PC-9 (cell line): ENCODE data around the gene MSLN. TPM values are rescaled to one million over a fixed set of nuclear protein-coding genes. Genes with fewer than 3 reads are reported as not detected.

ENCODE experiments used
- BruUV-seq: library from RNA; stranded (reverse); fragments of 400-500 nt; replicated peaks from 2 replicates; lab custom pipeline; 2021; lab: Mats Ljungman, UMichigan
- CTCF ChIA-PET: fragments of 300-600 bp; sonication (Branson Sonifier 250); formaldehyde crosslinking; loops from one replicate; lab custom pipeline; 2022; ENCODE audit warnings: antibody characterized with exemption; lab: Charles Lee
- POLR2A ChIA-PET: fragments of 300-600 bp; sonication (Branson Sonifier 250); formaldehyde crosslinking; loops from one replicate; lab custom pipeline; 2022; ENCODE audit warnings: antibody characterized with exemption; ENCODE audit not compliant: unreplicated experiment; lab: Charles Lee
- DNase-seq, 2 experiments: peaks; one replicate each; pipeline versions ENCODE4 v3.0.0 to v3.0.0-alpha.2; 2015 to 2022; ENCODE audit warnings: mixed read lengths in 1 of 2
- H2AFZ ChIP-seq: fragments of 200-600 bp; sonication (generic); 2 replicates; pipeline ENCODE4 v1.8.1; 2017; ENCODE audit warnings: antibody characterized with exemption
- H3F3A ChIP-seq: fragments of 200-600 bp; sonication (generic); 2 replicates; pipeline ENCODE4 v1.8.1; 2017; ENCODE audit warnings: antibody characterized with exemption, mild to moderate bottlenecking, low read depth; ENCODE audit not compliant: insufficient read depth
- H3K27ac ChIP-seq: fragments of 200-600 bp; sonication (generic); 2 replicates; pipeline ENCODE4 v1.6.1; 2016; ENCODE audit warnings: mixed run types
- H3K27me3 ChIP-seq: fragments of 200-600 bp; sonication (generic); 2 replicates; pipeline ENCODE4 v1.6.1; 2016; ENCODE audit warnings: low read depth, mixed run types; ENCODE audit not compliant: insufficient read depth
- H3K36me3 ChIP-seq: fragments of 200-600 bp; sonication (generic); 2 replicates; pipeline ENCODE4 v1.6.1; 2016; ENCODE audit warnings: low read depth, mixed run types
- H3K4me1 ChIP-seq: fragments of 200-600 bp; sonication (generic); replicated peaks from 2 replicates; pipeline ENCODE4 v1.6.1; 2016; ENCODE audit warnings: mixed run types; ENCODE audit not compliant: insufficient read depth
- H3K4me2 ChIP-seq: fragments of 200-600 bp; sonication (generic); 2 replicates; pipeline ENCODE4 v1.6.1; 2017; ENCODE audit warnings: mixed run types
- H3K4me3 ChIP-seq: fragments of 200-600 bp; sonication (generic); 2 replicates; pipeline ENCODE4 v1.6.1; 2016; ENCODE audit warnings: mixed run types
- H3K79me2 ChIP-seq: fragments of 200-600 bp; sonication (generic); 2 replicates; pipeline ENCODE4 v1.6.1; 2017; ENCODE audit warnings: low read depth, mixed run types
- H3K9me2 ChIP-seq: fragments of 200-600 bp; sonication (generic); 2 replicates; pipeline ENCODE4 v1.8.1; 2017; ENCODE audit warnings: mild to moderate bottlenecking; ENCODE audit not compliant: insufficient read depth
- H3K9me3 ChIP-seq: fragments of 200-600 bp; sonication (generic); 2 replicates; pipeline ENCODE4 v1.8.1; 2016; ENCODE audit warnings: low read depth; ENCODE audit not compliant: insufficient read depth
- H4K20me1 ChIP-seq: fragments of 200-600 bp; sonication (generic); 2 replicates; pipeline ENCODE4 v1.8.1; 2017; ENCODE audit not compliant: insufficient read depth
- CTCF ChIP-seq: fragments of 200-600 bp; sonication (generic); conservative IDR thresholded peaks from 2 replicates; pipeline ENCODE4 v1.6.1; 2017; ENCODE audit warnings: mixed run types, antibody characterized with exemption, mild to moderate bottlenecking, moderate library complexity
- EZH2 ChIP-seq: fragments of 200-600 bp; sonication (generic); IDR thresholded peaks from 2 replicates; pipeline ENCODE4 v1.8.0; 2017; ENCODE audit warnings: antibody characterized with exemption, low read depth
- intact Hi-C: fragments of 100-400 bp; cut with micrococcal nuclease; formaldehyde crosslinking; loops from one replicate; pipeline ENCODE4 v1.10.0; 2022; ENCODE audit not compliant: unreplicated experiment
- total RNA-seq: library from RNA; stranded (reverse); gene quantifications from 2 replicates; pipeline ENCODE4 v1.2.3, GENCODE V29; 2021

The MSLN gene
- total RNA-seq, 1 experiment from 2014 or later = 59.9 TPM

- Histone ChIP-seq H3K4me1 (peaks cover 14% of the 10 kb centered on the region), H3K36me3 (no peaks in the 10 kb centered on the region), H3K27me3 (peaks cover 25% of the 10 kb centered on the region), H3F3A (peaks cover 14% of the 10 kb centered on the region), H3K4me2 (no peak overlapping the region), H3K9me3 (no peaks in the 10 kb centered on the region), H3K9me2 (no peaks in the 10 kb centered on the region), H3K4me3 (no peak overlapping the region), H3K79me2 (no peaks in the 10 kb centered on the region), H3K27ac (no peak overlapping the region), H4K20me1 (peaks cover 17% of the 10 kb centered on the region), H2AFZ (no peak overlapping the region)
- TF ChIP-seq EZH2 = no peak
- no peak for TF ChIP-seq CTCF
- ChIA-PET CTCF (no interaction called here), POLR2A (no interaction called here)
- no peak for DNase-seq
- no TSS peak for BruUV-seq
- intact Hi-C loops = no loop called here
These were observed 37.2 kb downstream of the MSLN start for GRCh38 chr16:797686-798085.

- BruUV-seq = no TSS peak
- Histone ChIP-seq H3K4me1 (peaks cover 14% of the 10 kb centered on the region), H3F3A (peaks cover 16% of the 10 kb centered on the region), H3K27me3 (peaks cover 27% of the 10 kb centered on the region), H3K4me3 (no peak overlapping the region), H4K20me1 (peaks cover 17% of the 10 kb centered on the region), H2AFZ (no peak overlapping the region), H3K36me3 (no peaks in the 10 kb centered on the region), H3K9me2 (no peaks in the 10 kb centered on the region), H3K9me3 (no peaks in the 10 kb centered on the region), H3K4me2 (no peak overlapping the region), H3K79me2 (no peaks in the 10 kb centered on the region), H3K27ac (no peak overlapping the region)
- intact Hi-C loops = no loop called here
- POLR2A ChIA-PET = no interaction called here
- CTCF ChIA-PET = no interaction called here
- TF ChIP-seq CTCF (no peak), EZH2 (no peak)
- no peak for DNase-seq
These were observed 38.1 kb downstream of the MSLN start for GRCh38 chr16:798666-799065.

- DNase-seq = no peak
- ChIA-PET POLR2A (no interaction called here), CTCF (no interaction called here)
- TF ChIP-seq EZH2 (no peak), CTCF (no peak)
- no peaks in the 10 kb centered on the region for H3K79me2 ChIP-seq
- intact Hi-C loops = no loop called here
- peaks cover 17% of the 10 kb centered on the region for H4K20me1 ChIP-seq
- H3K4me2 ChIP-seq = no peak overlapping the region
- H3K9me2 ChIP-seq = no peaks in the 10 kb centered on the region
- H3K36me3 ChIP-seq = no peaks in the 10 kb centered on the region
- no peak overlapping the region for H3K4me3 ChIP-seq
- H3F3A ChIP-seq = peaks cover 23% of the 10 kb centered on the region
- H3K27me3 ChIP-seq = peaks cover 27% of the 10 kb centered on the region
- H2AFZ ChIP-seq = no peak overlapping the region
- no TSS peak for BruUV-seq
- no peaks in the 10 kb centered on the region for H3K9me3 ChIP-seq
- peaks cover 14% of the 10 kb centered on the region for H3K4me1 ChIP-seq
- H3K27ac ChIP-seq = no peak overlapping the region
These were observed 38.8 kb downstream of the MSLN start for GRCh38 chr16:799111-799947.
